ENCODE results near the gene HIC2.
"Not testable (repeated sequence)": the region's sequence is repeated elsewhere in the genome, so short reads cannot be mapped to it uniquely, and the experiment has no call there.

GRCh38 chr22:21389480-21389879, 27.7 kb upstream of the HIC2 start:
- TF ChIP-seq CTCF, POLR2A (IDR thresholded peaks at IDR 0.05): not testable (repeated sequence)

Data from uterus (tissue), 2 donors.